Fibroblast of villous mesenchyme (primary cell): ENCODE data around the gene KDM7A. TPM values are rescaled to one million over a fixed set of nuclear protein-coding genes. Genes with fewer than 3 reads are reported as not detected.
"Not testable (repeated sequence)": the region's sequence is repeated elsewhere in the genome, so short reads cannot be mapped to it uniquely, and the experiment has no call there.

Experiments
- DNase-seq: peaks from one replicate; pipeline ENCODE4 v3.0.0-alpha.2; 2010; ENCODE audit warnings: low read depth
- H3K4me3 ChIP-seq: 2 replicates; pipeline ENCODE4 v1.5.1; 2011; ENCODE audit warnings: low read depth, mild to moderate bottlenecking, low read length
- total RNA-seq: library from RNA; depleted of rRNA; stranded (reverse); fragments of >200 nt; gene quantifications from 2 replicates; pipeline ENCODE4 v1.2.3, GENCODE V29; 2012
- TF ChIP-seq, protein P1 (sequence below): IDR thresholded peaks from 2 replicates; pipeline ENCODE4 v1.5.1; 2012; ENCODE audit warnings: low read depth, mild to moderate bottlenecking, low read length; ENCODE audit not compliant: insufficient read depth

The KDM7A gene
- total RNA-seq, 1 donor, result 3.9 TPM

DNA sequence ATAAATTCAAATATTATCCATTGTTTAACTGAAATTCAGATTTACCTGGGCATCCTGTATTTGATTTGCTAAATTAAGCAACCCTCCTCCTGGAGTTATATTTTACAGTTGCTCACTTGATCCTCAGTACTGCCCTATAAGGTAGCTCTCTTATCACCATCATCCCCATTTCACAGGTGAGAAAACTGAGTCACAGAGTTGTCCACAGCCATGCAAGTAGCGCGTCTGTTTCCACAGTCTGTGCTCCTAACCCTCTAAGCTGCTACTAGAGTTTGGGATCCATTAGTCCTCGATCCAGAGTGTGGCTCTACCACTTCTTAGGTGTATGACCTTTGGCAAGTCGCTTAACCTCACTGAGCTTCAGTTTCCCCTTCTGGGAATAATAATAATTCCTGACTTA lies 34.9 kb upstream of the KDM7A start:
- no peak for DNase-seq
- no peak overlapping the region for H3K4me3 ChIP-seq
- TF ChIP-seq, protein P1, sequence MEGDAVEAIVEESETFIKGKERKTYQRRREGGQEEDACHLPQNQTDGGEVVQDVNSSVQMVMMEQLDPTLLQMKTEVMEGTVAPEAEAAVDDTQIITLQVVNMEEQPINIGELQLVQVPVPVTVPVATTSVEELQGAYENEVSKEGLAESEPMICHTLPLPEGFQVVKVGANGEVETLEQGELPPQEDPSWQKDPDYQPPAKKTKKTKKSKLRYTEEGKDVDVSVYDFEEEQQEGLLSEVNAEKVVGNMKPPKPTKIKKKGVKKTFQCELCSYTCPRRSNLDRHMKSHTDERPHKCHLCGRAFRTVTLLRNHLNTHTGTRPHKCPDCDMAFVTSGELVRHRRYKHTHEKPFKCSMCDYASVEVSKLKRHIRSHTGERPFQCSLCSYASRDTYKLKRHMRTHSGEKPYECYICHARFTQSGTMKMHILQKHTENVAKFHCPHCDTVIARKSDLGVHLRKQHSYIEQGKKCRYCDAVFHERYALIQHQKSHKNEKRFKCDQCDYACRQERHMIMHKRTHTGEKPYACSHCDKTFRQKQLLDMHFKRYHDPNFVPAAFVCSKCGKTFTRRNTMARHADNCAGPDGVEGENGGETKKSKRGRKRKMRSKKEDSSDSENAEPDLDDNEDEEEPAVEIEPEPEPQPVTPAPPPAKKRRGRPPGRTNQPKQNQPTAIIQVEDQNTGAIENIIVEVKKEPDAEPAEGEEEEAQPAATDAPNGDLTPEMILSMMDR, result no peak

DNA sequence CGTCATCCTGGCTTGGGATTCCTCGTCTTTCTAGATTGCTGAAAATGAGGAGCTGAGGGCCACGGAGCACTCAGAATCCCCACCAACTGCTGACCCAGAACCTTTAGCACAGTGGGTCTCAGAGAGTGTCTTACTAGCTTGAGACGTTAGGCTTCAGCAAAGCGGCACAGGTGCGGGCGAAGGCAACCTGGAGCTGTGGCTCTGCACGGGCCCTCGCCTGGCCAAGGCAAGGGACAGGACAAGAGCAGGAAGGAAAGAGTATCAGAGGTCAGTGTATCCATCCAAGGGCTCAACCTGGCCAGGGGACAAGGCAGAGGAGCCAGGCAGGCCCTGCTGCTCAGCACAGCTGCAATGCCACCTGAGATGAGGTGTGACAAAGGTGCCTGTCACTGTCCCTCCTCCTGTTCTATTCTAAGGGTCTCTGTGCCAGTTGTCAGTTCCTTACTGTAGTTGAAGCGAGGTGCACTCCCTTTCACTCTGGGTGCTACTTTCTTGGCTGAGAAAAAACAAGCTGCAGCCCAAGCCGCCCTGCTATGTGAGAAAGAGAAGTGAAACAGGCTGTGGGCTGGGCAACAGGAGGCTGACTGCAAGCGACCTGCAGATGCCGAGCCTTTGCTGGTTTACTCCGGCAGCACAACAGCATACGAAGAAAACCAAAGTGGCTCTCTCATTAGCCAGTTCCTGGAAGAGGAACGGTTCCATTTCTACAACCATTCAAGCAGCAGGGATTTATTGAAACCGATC lies 33.3 kb upstream of the KDM7A start:
- TF ChIP-seq, protein P1, result no peak
- no peak overlapping the region for H3K4me3 ChIP-seq
- DNase-seq, result no peak

DNA sequence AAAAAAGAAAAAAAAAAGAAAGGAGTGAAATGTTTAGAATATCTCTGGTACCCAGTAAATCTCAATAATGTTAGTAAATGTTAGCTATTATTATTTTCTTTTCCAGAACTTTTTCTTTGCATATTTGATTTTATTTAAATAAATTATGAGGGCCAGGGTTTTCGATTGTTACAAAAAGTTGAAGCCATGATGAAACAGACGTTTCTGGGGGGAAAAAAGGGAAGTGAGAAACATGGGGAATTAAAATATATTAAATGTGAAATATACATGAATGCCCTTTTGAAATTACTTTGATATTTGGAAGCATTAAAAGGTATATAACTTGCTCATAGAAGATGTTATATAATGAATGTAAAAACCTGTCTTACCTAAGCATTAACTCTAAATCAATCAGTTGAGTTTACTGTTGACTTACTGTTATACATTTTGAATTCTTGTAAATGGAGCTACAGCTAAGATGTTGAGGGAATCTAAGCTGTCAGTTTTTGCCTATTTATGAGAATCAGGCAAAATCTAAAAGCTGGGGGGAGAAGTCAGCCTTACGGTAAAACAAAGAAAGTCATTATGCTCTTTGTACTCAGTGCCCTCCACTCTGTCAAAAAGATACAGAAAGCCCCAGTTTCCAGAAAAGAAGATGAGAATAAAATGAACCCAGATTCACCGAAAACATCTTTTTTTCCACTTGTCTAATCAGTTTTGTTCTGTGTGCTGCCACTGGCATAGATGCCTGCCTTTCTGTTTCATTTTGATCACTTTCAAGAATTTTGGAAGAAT lies 30.0 kb upstream of the KDM7A start:
- H3K4me3 ChIP-seq, result no peak overlapping the region
- TF ChIP-seq, protein P1, result no peak
- DNase-seq, result no peak

DNA sequence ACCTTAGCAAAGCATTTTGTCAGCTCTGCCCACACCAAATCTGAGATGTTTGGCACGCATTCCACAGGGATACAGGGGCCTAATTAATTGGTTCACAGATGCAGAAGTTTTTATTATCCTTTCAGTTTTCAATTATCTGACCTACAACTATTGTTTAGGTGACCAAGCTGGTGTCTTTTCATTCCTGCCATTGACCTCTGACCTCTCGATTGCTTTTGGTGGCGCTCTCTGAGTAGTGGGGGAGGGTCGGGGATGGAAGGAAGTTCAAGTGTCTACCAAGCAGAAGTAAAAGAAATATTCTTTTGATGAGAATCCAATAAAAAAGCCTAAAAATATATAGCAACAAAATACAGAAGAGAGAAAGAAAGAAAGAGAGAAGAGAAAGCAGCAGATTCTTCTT lies 28.8 kb upstream of the KDM7A start:
- TF ChIP-seq, protein P1, result no peak
- no peak overlapping the region for H3K4me3 ChIP-seq
- no peak for DNase-seq

DNA sequence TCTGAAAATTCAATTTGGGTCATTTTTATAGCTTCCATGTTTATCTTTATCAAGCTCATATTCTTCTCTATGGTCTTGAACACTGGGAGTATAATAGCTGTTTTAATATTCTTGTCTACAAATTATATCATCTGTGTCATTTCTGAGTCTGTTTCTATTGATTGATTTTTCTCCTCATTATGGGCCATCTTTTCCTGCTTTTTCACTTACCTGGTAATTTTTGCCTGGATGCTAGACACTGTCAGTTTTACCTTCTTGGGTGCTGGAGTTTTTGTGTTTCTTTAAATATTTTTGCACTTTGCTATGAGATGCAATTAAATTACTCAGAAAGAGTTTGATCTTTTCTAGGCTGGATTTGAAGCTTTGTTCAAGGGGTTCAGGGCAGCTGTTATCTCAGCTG lies 26.8 kb upstream of the KDM7A start:
- H3K4me3 ChIP-seq, result no peak overlapping the region
- TF ChIP-seq, protein P1, result no peak
- DNase-seq, result no peak

DNA sequence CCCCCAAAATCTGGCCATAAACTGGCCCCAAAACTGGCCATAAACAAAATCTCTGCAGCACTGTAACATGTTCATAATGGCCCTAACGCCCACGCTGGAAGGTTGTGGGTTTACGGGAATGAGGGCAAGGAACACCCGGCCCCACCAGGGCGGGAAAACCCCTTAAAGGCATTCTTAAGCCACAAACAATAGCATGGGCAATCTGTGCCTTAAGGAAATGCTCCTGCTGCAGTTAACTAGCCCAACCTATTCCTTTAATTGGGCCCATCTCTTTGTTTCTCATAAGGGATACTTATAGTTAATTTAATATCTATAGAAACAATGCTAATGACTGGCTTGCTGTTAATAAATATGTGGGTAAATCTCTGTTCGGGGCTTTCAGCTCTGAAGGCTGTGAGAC lies 26.2 kb upstream of the KDM7A start:
- DNase-seq, H3K4me3 ChIP-seq: not testable (repeated sequence)

DNA sequence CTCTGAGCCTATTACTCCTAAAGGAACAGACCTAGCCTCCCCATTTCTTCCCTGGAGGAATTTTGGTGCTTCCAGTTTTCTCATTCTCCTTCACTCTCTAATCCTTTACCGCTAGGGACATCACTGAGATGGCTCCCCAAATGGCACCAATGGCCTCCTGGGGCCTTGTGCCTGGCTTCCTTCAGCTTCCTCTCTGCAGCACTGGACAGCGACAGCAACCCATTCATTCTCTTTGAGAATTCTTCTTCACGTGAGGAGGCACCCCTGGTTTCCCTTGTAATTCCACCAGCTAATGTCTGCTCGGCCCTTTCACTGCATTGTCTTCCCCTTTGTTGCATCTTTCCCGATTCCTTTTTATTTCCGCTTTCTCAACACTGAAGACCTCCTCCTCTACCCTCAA lies 24.6 kb upstream of the KDM7A start:
- TF ChIP-seq, protein P1, result no peak
- DNase-seq, result no peak
- H3K4me3 ChIP-seq, result no peak overlapping the region
